ENCODE measurements around the gene DMAC2L. TPM values are rescaled to one million over a fixed set of nuclear protein-coding genes. Genes with fewer than 3 reads are reported as not detected.

The DMAC2L gene
- total RNA-seq, 1 experiment from 2014 or later: 14.0 TPM

DNA sequence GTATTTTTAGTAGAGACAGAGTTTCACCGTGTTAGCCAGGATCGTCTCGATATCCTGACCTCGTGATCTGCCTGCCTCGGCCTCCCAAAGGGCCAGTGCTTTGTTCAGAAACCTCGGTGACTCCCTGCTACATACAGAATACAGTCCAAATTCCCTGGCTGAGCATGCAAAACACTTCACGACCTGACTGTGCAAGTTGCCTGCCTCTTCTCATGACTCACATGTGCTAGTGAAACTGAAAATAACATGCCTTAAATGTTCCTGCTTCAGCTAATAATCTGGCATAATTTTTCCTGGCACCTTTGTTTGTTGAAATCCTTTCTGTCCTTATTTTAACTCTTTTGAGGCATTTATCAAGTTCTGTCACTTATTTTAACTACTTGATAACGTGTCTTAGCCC is 8.2 kb downstream of the DMAC2L start:
- H3K36me3 ChIP-seq (ENCODE audit: control insufficient read depth, insufficient read depth, low read length): peaks cover 3% of the 10 kb centered on the region; the same call in 1 of the 2 replicates
- H3K9me3 ChIP-seq (ENCODE audit: control insufficient read depth, insufficient read depth, low read depth, low read length): no peaks in the 10 kb centered on the region
- CTCF ChIA-PET: interaction anchor here (0.6 to 2.0 kb wide), 3 partner anchors 11 to 428 kb away, joined by 3 to 13 read pairs (median 4); no protein-coding TSS in a partner anchor
- no peak for TF ChIP-seq POLR2AphosphoS5 (IDR thresholded peaks at IDR 0.05; ENCODE audit: low read depth, low read length)
- no peak for TF ChIP-seq SIN3A (IDR thresholded peaks at IDR 0.05; ENCODE audit: borderline replicate concordance, insufficient read depth, low read depth, low read length)
- no peak overlapping the region for H3K27ac ChIP-seq (ENCODE audit: low read length)
- intact Hi-C loops (cut with micrococcal nuclease; ENCODE audit: unreplicated experiment) (loop anchor here (2.0 kb wide), 1 partner anchor 213 kb away; the partner anchor contains the start of gene MAP4K5), in situ Hi-C loops (cut with HindIII; ENCODE audit: low pct_unique_long_range_greater_than_20kb, low sequenced_read_pairs) (no loop called here)
- ATAC-seq (no peak), DNase-seq (ENCODE audit: low read depth, low spot score) (no peak)
- POLR2A ChIA-PET: no interaction called here
- no peak overlapping the region for H3K4me3 ChIP-seq (ENCODE audit: low read depth in 2 of 2, low read length in 2 of 2)
- peaks cover 8% of the 10 kb centered on the region for H3K4me1 ChIP-seq (ENCODE audit: control insufficient read depth, insufficient read depth, low read length)
- H3K27me3 ChIP-seq (ENCODE audit: control insufficient read depth, insufficient read depth, low read length): no peaks in the 10 kb centered on the region
- no TSS peak for BruUV-seq (replicated peaks)

GRCh38 chr14:50321009-50321660 is 9.0 kb downstream of the DMAC2L start:
- peaks cover 8% of the 10 kb centered on the region for H3K4me1 ChIP-seq (ENCODE audit: control insufficient read depth, insufficient read depth, low read length)
- peak; percentile 99 for ATAC-seq
- peak; percentile 87 for DNase-seq (ENCODE audit: low read depth, low spot score)
- no peaks in the 10 kb centered on the region for H3K27me3 ChIP-seq (ENCODE audit: control insufficient read depth, insufficient read depth, low read length)
- intact Hi-C loops (cut with micrococcal nuclease; ENCODE audit: unreplicated experiment): loop anchor here (2.0 kb wide), 1 partner anchor 212 kb away; the partner anchor contains the start of gene MAP4K5
- TF ChIP-seq REST (IDR thresholded peaks at IDR 0.05; ENCODE audit: insufficient read depth in 1 of 2, low read depth in 2 of 2, low read length in 1 of 2) (no peak), SIN3A (IDR thresholded peaks at IDR 0.05; ENCODE audit: borderline replicate concordance, insufficient read depth, low read depth, low read length) (no peak), POLR2AphosphoS5 (IDR thresholded peaks at IDR 0.05; ENCODE audit: low read depth, low read length) (no peak), TCF7L2 (IDR thresholded peaks at IDR 0.05; ENCODE audit: low read depth, low read length) (no peak)
- TF ChIP-seq, protein P1, sequence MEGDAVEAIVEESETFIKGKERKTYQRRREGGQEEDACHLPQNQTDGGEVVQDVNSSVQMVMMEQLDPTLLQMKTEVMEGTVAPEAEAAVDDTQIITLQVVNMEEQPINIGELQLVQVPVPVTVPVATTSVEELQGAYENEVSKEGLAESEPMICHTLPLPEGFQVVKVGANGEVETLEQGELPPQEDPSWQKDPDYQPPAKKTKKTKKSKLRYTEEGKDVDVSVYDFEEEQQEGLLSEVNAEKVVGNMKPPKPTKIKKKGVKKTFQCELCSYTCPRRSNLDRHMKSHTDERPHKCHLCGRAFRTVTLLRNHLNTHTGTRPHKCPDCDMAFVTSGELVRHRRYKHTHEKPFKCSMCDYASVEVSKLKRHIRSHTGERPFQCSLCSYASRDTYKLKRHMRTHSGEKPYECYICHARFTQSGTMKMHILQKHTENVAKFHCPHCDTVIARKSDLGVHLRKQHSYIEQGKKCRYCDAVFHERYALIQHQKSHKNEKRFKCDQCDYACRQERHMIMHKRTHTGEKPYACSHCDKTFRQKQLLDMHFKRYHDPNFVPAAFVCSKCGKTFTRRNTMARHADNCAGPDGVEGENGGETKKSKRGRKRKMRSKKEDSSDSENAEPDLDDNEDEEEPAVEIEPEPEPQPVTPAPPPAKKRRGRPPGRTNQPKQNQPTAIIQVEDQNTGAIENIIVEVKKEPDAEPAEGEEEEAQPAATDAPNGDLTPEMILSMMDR (IDR thresholded peaks at IDR 0.05): peak; percentile 87
- no TSS peak for BruUV-seq (replicated peaks)
- peak overlapping the region; percentile 59 for H3K27ac ChIP-seq (ENCODE audit: low read length)
- in situ Hi-C loops (cut with HindIII; ENCODE audit: low pct_unique_long_range_greater_than_20kb, low sequenced_read_pairs): no loop called here
- no peaks in the 10 kb centered on the region for H3K9me3 ChIP-seq (ENCODE audit: control insufficient read depth, insufficient read depth, low read depth, low read length)
- ChIA-PET POLR2A (interaction anchor here (0.6 kb wide), 2 partner anchors 14 to 325 kb away, joined by 3 to 5 read pairs; no protein-coding TSS in a partner anchor), CTCF (interaction anchor here (0.6 to 2.0 kb wide), 3 partner anchors 10 to 212 kb away, joined by 3 to 13 read pairs (median 4); no protein-coding TSS in a partner anchor)
- peak overlapping the region; percentile 16 to 38; a peak in 3 of 4 replicates for H3K4me3 ChIP-seq (ENCODE audit: low read depth in 2 of 2, low read length in 2 of 2)
- H3K36me3 ChIP-seq (ENCODE audit: control insufficient read depth, insufficient read depth, low read length): peaks cover 3% of the 10 kb centered on the region; the same call in 1 of the 2 replicates
